Measurements from ENCODE around the gene TSACC. TPM values are rescaled to one million over a fixed set of nuclear protein-coding genes. Genes with fewer than 3 reads are reported as not detected.

TSACC gene
- total RNA-seq, 1 donor from 2014 or later, result not detected

GRCh38 chr1:156373546-156373945 lies 35.2 kb downstream of the TSACC start:
- no peaks in the 10 kb centered on the region for H3K9me3 Mint-ChIP-seq (ENCODE audit: unreplicated experiment)
- H3K27me3 Mint-ChIP-seq (ENCODE audit: unreplicated experiment), result peaks cover 28% of the 10 kb centered on the region
- no peak for TF ChIP-seq CTCF (IDR thresholded peaks at IDR 0.05)
- peaks cover 6% of the 10 kb centered on the region for H3K4me1 Mint-ChIP-seq (ENCODE audit: unreplicated experiment)
- H3K27ac Mint-ChIP-seq (ENCODE audit: unreplicated experiment), result no peak overlapping the region
- DNase-seq (ENCODE audit: extremely low spot score, unreplicated experiment), result no peak
- H3K4me3 Mint-ChIP-seq (ENCODE audit: unreplicated experiment), result no peak overlapping the region
- H3K36me3 Mint-ChIP-seq (ENCODE audit: unreplicated experiment), result no peaks in the 10 kb centered on the region

- no peaks in the 10 kb centered on the region for H3K4me1 Mint-ChIP-seq (ENCODE audit: unreplicated experiment)
- H3K36me3 Mint-ChIP-seq (ENCODE audit: unreplicated experiment), result no peaks in the 10 kb centered on the region
- no peak for DNase-seq (ENCODE audit: extremely low spot score, unreplicated experiment)
- H3K27ac Mint-ChIP-seq (ENCODE audit: unreplicated experiment), result no peak overlapping the region
- no peak overlapping the region for H3K4me3 Mint-ChIP-seq (ENCODE audit: unreplicated experiment)
- H3K27me3 Mint-ChIP-seq (ENCODE audit: unreplicated experiment), result peaks cover 18% of the 10 kb centered on the region
- no peak for TF ChIP-seq CTCF (IDR thresholded peaks at IDR 0.05)
- H3K9me3 Mint-ChIP-seq (ENCODE audit: unreplicated experiment), result no peaks in the 10 kb centered on the region
Observed at GRCh38 chr1:156376146-156376545, 37.8 kb downstream of the TSACC start.

GRCh38 chr1:156376958-156377919 lies 38.9 kb downstream of the TSACC start:
- TF ChIP-seq CTCF (IDR thresholded peaks at IDR 0.05), result no peak
- Mint-ChIP-seq H3K27ac (ENCODE audit: unreplicated experiment) (no peak overlapping the region), H3K36me3 (ENCODE audit: unreplicated experiment) (no peaks in the 10 kb centered on the region), H3K4me3 (ENCODE audit: unreplicated experiment) (no peak overlapping the region), H3K9me3 (ENCODE audit: unreplicated experiment) (no peaks in the 10 kb centered on the region), H3K27me3 (ENCODE audit: unreplicated experiment) (peaks cover 14% of the 10 kb centered on the region), H3K4me1 (ENCODE audit: unreplicated experiment) (no peaks in the 10 kb centered on the region)
- no peak for DNase-seq (ENCODE audit: extremely low spot score, unreplicated experiment)

GRCh38 chr1:156378557-156378956 lies 40.2 kb downstream of the TSACC start:
- TF ChIP-seq CTCF (IDR thresholded peaks at IDR 0.05), result no peak
- H3K4me3 Mint-ChIP-seq (ENCODE audit: unreplicated experiment), result no peak overlapping the region

GRCh38 chr1:156379420-156380165 lies 41.3 kb downstream of the TSACC start:
- H3K27me3 Mint-ChIP-seq (ENCODE audit: unreplicated experiment), result peaks cover 4% of the 10 kb centered on the region
- no peak overlapping the region for H3K27ac Mint-ChIP-seq (ENCODE audit: unreplicated experiment)

More at GRCh38 chr1:156378557-156378956, 40.2 kb downstream of the TSACC start:
- Mint-ChIP-seq H3K4me1 (ENCODE audit: unreplicated experiment) (no peaks in the 10 kb centered on the region), H3K9me3 (ENCODE audit: unreplicated experiment) (no peaks in the 10 kb centered on the region), H3K27me3 (ENCODE audit: unreplicated experiment) (peaks cover 4% of the 10 kb centered on the region), H3K27ac (ENCODE audit: unreplicated experiment) (no peak overlapping the region), H3K36me3 (ENCODE audit: unreplicated experiment) (no peaks in the 10 kb centered on the region)
- no peak for DNase-seq (ENCODE audit: extremely low spot score, unreplicated experiment)

More at GRCh38 chr1:156379420-156380165, 41.3 kb downstream of the TSACC start:
- Mint-ChIP-seq H3K9me3 (ENCODE audit: unreplicated experiment) (no peaks in the 10 kb centered on the region), H3K36me3 (ENCODE audit: unreplicated experiment) (no peaks in the 10 kb centered on the region), H3K4me1 (ENCODE audit: unreplicated experiment) (no peaks in the 10 kb centered on the region), H3K4me3 (ENCODE audit: unreplicated experiment) (no peak overlapping the region)
- no peak for TF ChIP-seq CTCF (IDR thresholded peaks at IDR 0.05)
- no peak for DNase-seq (ENCODE audit: extremely low spot score, unreplicated experiment)

Data from osteocyte (in vitro differentiated cells).